ENCODE results near the gene RBSN. TPM values are rescaled to one million over a fixed set of nuclear protein-coding genes. Genes with fewer than 3 reads are reported as not detected.

The RBSN gene
- total and polyA plus RNA-seq, 2 of the 4 experiments (the other 2 are of a cell fraction): 8.7 to 33.7 TPM

DNA sequence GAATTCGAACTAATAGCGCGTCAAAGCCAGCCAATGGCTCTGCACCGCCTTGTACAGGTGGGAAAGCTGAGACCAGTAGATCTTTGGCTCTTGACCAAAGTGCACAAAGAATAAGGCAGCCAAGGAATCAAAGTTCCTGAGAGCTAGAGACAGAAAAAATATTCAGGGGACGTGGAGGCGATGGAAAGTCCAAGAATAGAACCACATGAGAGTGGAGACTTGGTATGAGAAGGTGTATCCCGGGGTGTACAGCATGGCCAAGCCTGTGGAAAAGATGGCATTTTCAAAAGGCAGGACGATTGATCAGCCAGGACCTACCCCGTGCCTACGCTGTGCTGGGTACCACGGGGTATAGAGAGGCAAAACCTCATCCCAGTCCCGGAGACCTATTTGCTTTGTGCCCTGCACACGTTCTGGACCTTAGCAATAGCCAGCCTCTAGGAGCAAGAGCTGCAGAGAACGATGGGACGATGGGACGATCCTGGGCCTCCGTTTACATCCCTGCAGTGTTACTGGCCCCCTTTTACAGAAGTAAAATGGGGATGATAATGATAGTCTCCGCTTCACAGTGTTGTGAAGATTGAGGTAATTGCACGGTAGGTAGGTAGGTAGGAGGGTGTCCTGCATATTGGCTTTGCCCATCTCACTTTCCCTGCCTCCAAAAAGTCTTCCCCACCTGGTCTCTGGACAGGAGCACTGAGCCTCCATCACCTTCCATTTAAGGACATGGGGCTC, 583 bp upstream of the RBSN start:
- WGBS, 2 experiments (ENCODE audit: extremely low coverage in 2 of 2, insufficient read length in 1 of 2): 2% methylated on average over 9 of the region's 19 CpGs; no CpG with 5 or more reads in 1 of the 2 experiments
- H3K27ac ChIP-seq (ENCODE audit: insufficient read depth, low read length): peak overlapping the region; percentile 86
- BruUV-seq (replicated peaks): no TSS peak
- H3K9me1 ChIP-seq (ENCODE audit: insufficient read depth, low read length): peaks cover 13% of the 10 kb centered on the region
- peak overlapping the region; percentile 86 for H2BK5ac ChIP-seq (ENCODE audit: low read depth, low read length, poor library complexity, severe bottlenecking)
- intact Hi-C loops (cut with micrococcal nuclease) (loop anchor here (5.0 to 10.0 kb wide), 2 partner anchors 172 to 305 kb away; no protein-coding TSS in a partner anchor), dilution Hi-C loops (cut with HindIII; ENCODE audit: low sequenced_read_pairs, unreplicated experiment) (no loop called here), in situ Hi-C loops (cut with MboI; ENCODE audit: low sequenced_read_pairs) (loop anchor here (25.0 kb wide), 1 partner anchor 288 kb away; no protein-coding TSS in a partner anchor)
- H3K23ac ChIP-seq (ENCODE audit: low read depth, low read length): peak overlapping the region; percentile 71
- peaks cover 9% of the 10 kb centered on the region for H3K4me1 ChIP-seq (ENCODE audit: control insufficient read depth, insufficient read depth, low read length)
- H2AFZ ChIP-seq (replicated peaks; ENCODE audit: low read length, poor library complexity): peak overlapping the region; percentile 94
- H3K9me3 ChIP-seq (ENCODE audit: control insufficient read depth, insufficient read depth, low read length): no peaks in the 10 kb centered on the region
- no peak overlapping the region for H2BK20ac ChIP-seq (ENCODE audit: low read depth, low read length)
- DNase-seq: no peak
- peak overlapping the region; percentile 61; the same call in 1 of the 2 replicates for H2BK120ac ChIP-seq (ENCODE audit: low read depth, low read length)
- H2BK15ac ChIP-seq (ENCODE audit: low read depth, low read length): no peak overlapping the region
- peak overlapping the region; percentile 84 for H3K4me2 ChIP-seq (ENCODE audit: low read depth, low read length)
- H4K91ac ChIP-seq (ENCODE audit: insufficient read depth, low read depth, low read length): peak overlapping the region; percentile 44
- H4K5ac ChIP-seq (ENCODE audit: low read depth, low read length): peak overlapping the region; percentile 91
- peak overlapping the region; percentile 94 to 98 for H4K8ac ChIP-seq (ENCODE audit: low read depth in 2 of 2, low read length in 2 of 2)
- POLR2A ChIA-PET (ENCODE audit: unreplicated experiment): interaction anchor here (0.6 to 0.7 kb wide), 2 partner anchors 304 to 708 kb away, joined by 3 read pairs; no protein-coding TSS in a partner anchor
- TF ChIP-seq BHLHE40 (IDR thresholded peaks at IDR 0.05; ENCODE audit: low read depth, low read length): no peak
- peak overlapping the region; percentile 81 for H2AK5ac ChIP-seq (ENCODE audit: low read depth, low read length)
- peak overlapping the region; percentile 98 for H3K14ac ChIP-seq (replicated peaks; ENCODE audit: low read depth, low read length)
- CTCF ChIA-PET: no interaction called here
- peak overlapping the region; percentile 98 for H3K9ac ChIP-seq (ENCODE audit: low read depth, low read length)
- H3K4ac ChIP-seq (ENCODE audit: low read depth, low read length): peak overlapping the region; percentile 96
- H3K27me3 ChIP-seq (ENCODE audit: control insufficient read depth, insufficient read depth, low read length): no peaks in the 10 kb centered on the region; the same call in 1 of the 2 replicates
- H4K20me1 ChIP-seq (ENCODE audit: insufficient read depth, low read length): no peaks in the 10 kb centered on the region
- peak overlapping the region; percentile 82 for H3K56ac ChIP-seq (ENCODE audit: extremely low read depth, insufficient read depth, low read length)
- H3K79me1 ChIP-seq (ENCODE audit: low read depth in 1 of 2, low read length in 2 of 2): peaks cover 17 to 28% of the 10 kb centered on the region in 2 experiments
- peak overlapping the region; percentile 84 for H3K18ac ChIP-seq (ENCODE audit: low read depth, low read length)
- H3K36me3 ChIP-seq (ENCODE audit: control insufficient read depth, insufficient read depth, low read length): peaks cover 6% of the 10 kb centered on the region
- peak; percentile 24 for ATAC-seq (ENCODE audit: low read depth)
- H2AK9ac ChIP-seq (replicated peaks; ENCODE audit: low read depth, low read length, poor library complexity): peak overlapping the region; percentile 96
- peak overlapping the region; percentile 85 for H3K4me3 ChIP-seq (ENCODE audit: insufficient read depth, low read depth, low read length)

All from IMR-90 (cell line).